HepG2 (cell line): Measurements from ENCODE around the gene ADARB2. TPM values are rescaled to one million over a fixed set of nuclear protein-coding genes. Genes with fewer than 3 reads are reported as not detected.

ENCODE experiments used
- ATAC-seq: fragments of 200-7000 bp; cut with Tn5 transposase; 3 replicates; pipeline ENCODE4 v1.9.1; 2020; ENCODE audit warnings: mild to moderate bottlenecking, moderate library complexity
- BruUV-seq: library from RNA; stranded (reverse); fragments of 400-500 nt; replicated peaks from 2 replicates; lab custom pipeline; 2021; lab: Mats Ljungman, UMichigan
- CTCF ChIA-PET: fragments of 300-600 bp; formaldehyde crosslinking; extraction: SDS; loops from one replicate; lab custom pipeline; 2021; ENCODE audit warnings: low total read pairs, inconsistent platforms, low intra/inter-chr PET ratio; lab: Yijun Ruan, JAX
- POLR2A ChIA-PET: fragments of 350-600 bp; sonication (Branson Sonifier 250); formaldehyde crosslinking; loops from one replicate; lab custom pipeline; 2020; ENCODE audit warnings: antibody characterized with exemption, inconsistent platforms; lab: Yijun Ruan, JAX
- DNase-seq: peaks from one replicate; pipeline ENCODE4 v3.0.0-alpha.2; 2015; ENCODE audit warnings: low spot score
- FAIRE-seq: peaks from 3 replicates; lab custom pipeline; 2011; peaks lifted over from hg19 to GRCh38; lab: Jason Lieb, UNC
- H2AFZ ChIP-seq: one replicate; pipeline ENCODE4 v1.6.1; 2011; ENCODE audit warnings: low read length, inconsistent platforms
- H3K27ac ChIP-seq: fragments of 300-600 bp; 3 replicates; pipeline ENCODE4 v1.8.0; 2011; ENCODE audit warnings: mixed run types, mild to moderate bottlenecking, mixed read lengths, low read length, inconsistent platforms; ENCODE audit not compliant: insufficient read depth; ENCODE audit errors: extremely low read length
- H3K27me3 ChIP-seq, 2 experiments: fragments of 200-600 bp in 1 of 2; 2 replicates in 1 of 2; 3 replicates in 1 of 2; pipeline versions ENCODE4 v1.6.0 to v1.8.0; 2011; ENCODE audit warnings: low read length in 2 of 2, mild to moderate bottlenecking in 2 of 2, moderate library complexity in 2 of 2, inconsistent platforms in 1 of 2; ENCODE audit not compliant: insufficient read depth in 2 of 2, control insufficient read depth in 1 of 2
- H3K36me3 ChIP-seq, 2 experiments: fragments of 200-600 bp in 1 of 2; replicated peaks in 1 of 2; 2 replicates in 1 of 2; 3 replicates in 1 of 2; pipeline versions ENCODE4 v1.5.1 to v1.8.0; 2011; ENCODE audit warnings: low read length in 2 of 2, inconsistent platforms in 1 of 2; ENCODE audit not compliant: insufficient read depth in 2 of 2, control insufficient read depth in 1 of 2
- H3K4me1 ChIP-seq: 2 replicates; pipeline ENCODE4 v1.5.1; 2012; ENCODE audit warnings: low read length, inconsistent platforms; ENCODE audit not compliant: insufficient read depth
- H3K4me2 ChIP-seq: 2 replicates; pipeline ENCODE4 v1.6.0; 2011; ENCODE audit warnings: low read depth, low read length, inconsistent platforms
- H3K4me3 ChIP-seq, 3 experiments: fragments of 200-600 bp in 1 of 3; sonication (generic), shearing (Covaris generic) in 1 of 3; replicated peaks in 1 of 3; 2 replicates each; pipeline ENCODE4 v1.5.1; 2011 to 2016; ENCODE audit warnings: low read length in 3 of 3, inconsistent platforms in 2 of 3, low read depth in 2 of 3, mild to moderate bottlenecking in 2 of 3, control low read depth in 1 of 3, mixed read lengths in 1 of 3; ENCODE audit not compliant: insufficient read depth in 1 of 3
- H3K79me2 ChIP-seq: one replicate; pipeline ENCODE4 v1.6.1; 2011; ENCODE audit warnings: low read length, inconsistent platforms; ENCODE audit not compliant: insufficient read depth
- H3K9ac ChIP-seq: 2 replicates; pipeline ENCODE4 v1.6.0; 2011; ENCODE audit warnings: mild to moderate bottlenecking, low read depth, low read length, inconsistent platforms; ENCODE audit not compliant: insufficient read depth
- H3K9me3 ChIP-seq: 2 replicates; pipeline ENCODE4 v1.5.1; 2012; ENCODE audit warnings: mild to moderate bottlenecking, low read length
- H4K20me1 ChIP-seq: 2 replicates; pipeline ENCODE4 v1.6.0; 2011; ENCODE audit warnings: inconsistent platforms, mild to moderate bottlenecking, low read length, moderate library complexity; ENCODE audit not compliant: insufficient read depth
- CEBPG ChIP-seq: IDR thresholded peaks from 2 replicates; pipeline ENCODE4 v1.6.1; 2016
- DR1 ChIP-seq: sonication (generic); formaldehyde crosslinking; IDR thresholded peaks from 2 replicates; pipeline ENCODE4 v1.8.0; 2021; ENCODE audit warnings: mild to moderate bottlenecking, missing genetic modification reagents, inconsistent platforms
- HMGXB4 ChIP-seq, 2 experiments: sonication (generic) in 1 of 2; formaldehyde crosslinking in 1 of 2; IDR thresholded peaks; 2 replicates each; pipeline versions ENCODE4 v1.4.0 to v1.6.1; 2018 to 2020; ENCODE audit warnings: missing genetic modification reagents in 2 of 2, borderline replicate concordance in 1 of 2, low read depth in 1 of 2, mild to moderate bottlenecking in 1 of 2, missing biosample characterization in 1 of 2
- KAT7 ChIP-seq: IDR thresholded peaks from 2 replicates; pipeline ENCODE4 v1.6.1; 2018; ENCODE audit warnings: borderline replicate concordance, missing compliant biosample characterization
- MEF2D ChIP-seq: sonication (generic); formaldehyde crosslinking; IDR thresholded peaks from 2 replicates; pipeline ENCODE4 v1.5.1; 2020; ENCODE audit warnings: mild to moderate bottlenecking, missing genetic modification reagents
- MLLT10 ChIP-seq: sonication (generic); formaldehyde crosslinking; IDR thresholded peaks from 2 replicates; pipeline ENCODE4 v1.4.0; 2020; ENCODE audit warnings: missing genetic modification reagents
- SAP130 ChIP-seq: IDR thresholded peaks from 2 replicates; pipeline ENCODE4 v1.6.1; 2016; ENCODE audit warnings: low read depth
- ZBTB39 ChIP-seq: sonication (generic); formaldehyde crosslinking; IDR thresholded peaks from 2 replicates; pipeline ENCODE4 v1.5.0; 2020; ENCODE audit warnings: missing genetic modification reagents
- ZBTB7B ChIP-seq: sonication (generic); formaldehyde crosslinking; IDR thresholded peaks from 2 replicates; pipeline ENCODE4 v1.4.0; 2020; ENCODE audit warnings: missing genetic modification reagents
- ZNF224 ChIP-seq: sonication (generic); formaldehyde crosslinking; IDR thresholded peaks from 2 replicates; pipeline ENCODE4 v1.5.0; 2020; ENCODE audit warnings: mild to moderate bottlenecking, missing genetic modification reagents
- ZNF530 ChIP-seq: sonication (generic); formaldehyde crosslinking; IDR thresholded peaks from 2 replicates; pipeline ENCODE4 v1.5.0; 2020; ENCODE audit warnings: low read depth, mild to moderate bottlenecking, missing genetic modification reagents
- ZNF547 ChIP-seq: sonication (generic); formaldehyde crosslinking; IDR thresholded peaks from 2 replicates; pipeline ENCODE4 v1.5.1; 2020; ENCODE audit warnings: mild to moderate bottlenecking, missing genetic modification reagents
- ZSCAN29 ChIP-seq: sonication (generic); formaldehyde crosslinking; conservative IDR thresholded peaks from 2 replicates; pipeline ENCODE4 v1.4.0; 2020; ENCODE audit warnings: mild to moderate bottlenecking, missing genetic modification reagents
- WGBS: methylation state at CpG from one replicate; pipeline ENCODE4 v1.1.6; 2017; ENCODE audit warnings: low lambda C conversion rate; 5-methylcytosine and 5-hydroxymethylcytosine counted together
- in situ Hi-C: cut with HindIII; loops from 2 replicates; pipeline ENCODE4 v1.10.0; 2017; ENCODE audit warnings: low pct_unique_long_range_greater_than_20kb; ENCODE audit not compliant: extremely low pct_ligation_motif_present
- intact Hi-C: fragments of 100-400 bp; cut with micrococcal nuclease; formaldehyde crosslinking; loops from one replicate; pipeline ENCODE4 v1.10.0; 2022; ENCODE audit not compliant: unreplicated experiment
- polyA plus RNA-seq, 8 experiments: library from polyadenylated mRNA; depleted of rRNA in 3 of 8; stranded (reverse) in 7 of 8; unstranded in 1 of 8; fragments of >200 nt; fragmentation: Illumina TruSeq in 4 of 8; extraction: Trizol in 4 of 8; gene quantifications; 2 replicates each; pipeline versions ENCODE4 v1.2.1 to v1.2.3, GENCODE V29; 2011 to 2016; ENCODE audit warnings: low read depth in 4 of 8, missing spikeins in 1 of 8, mixed read lengths in 1 of 8; ENCODE audit not compliant: insufficient read depth in 1 of 8
- total RNA-seq, 5 experiments: library from RNA; depleted of rRNA; stranded (reverse); fragments of >200 nt; fragmentation: Illumina TruSeq; extraction: Trizol; gene quantifications; 2 replicates each; pipeline ENCODE4 v1.2.3, GENCODE V29; 2016; ENCODE audit warnings: low read depth in 1 of 5

The ADARB2 gene
- total and polyA plus RNA-seq, 2 of the 13 experiments (the other 11 are each of a cell fraction or from before 2014, with no cell fraction given), result not detected

- H3K9ac ChIP-seq, result no peak overlapping the region
- FAIRE-seq, result no peak
- no peaks in the 10 kb centered on the region for H3K36me3 ChIP-seq
- POLR2A ChIA-PET, result no interaction called here
- in situ Hi-C loops, result no loop called here
- BruUV-seq, result no TSS peak
- TF ChIP-seq SAP130 (CRISPR knock-in tag) (no peak), ZSCAN29 (CRISPR knock-in tag) (no peak), DR1 (no peak)
- TF ChIP-seq, all 625 proteins: peak for 0
- Histone ChIP-seq H3K9me3 (no peaks in the 10 kb centered on the region), H3K27ac (no peak overlapping the region), H2AFZ (no peak overlapping the region), H3K79me2 (no peaks in the 10 kb centered on the region), H3K27me3 (peaks cover 2 to 44% of the 10 kb centered on the region in 2 experiments; a peak in 4 of 5 replicates), H3K4me2 (no peak overlapping the region), H3K4me3 (no peak overlapping the region), H3K4me1 (no peaks in the 10 kb centered on the region), H4K20me1 (0 out of 2 replicates have a peak, but pooled peaks cover 4% of the 10 kb centered on the region)
- no peak for ATAC-seq
- CTCF ChIA-PET, result no interaction called here
- 25% methylated on average over 4 of the region's 17 CpGs for WGBS
- intact Hi-C loops, result no loop called here
- no peak for DNase-seq
Observed at GRCh38 chr10:1418031-1418550, 319.2 kb downstream of the ADARB2 start.

GRCh38 chr10:1417574-1417973, 319.8 kb downstream of the ADARB2 start:
- TF ChIP-seq MEF2D (CRISPR knock-in tag) (no peak), KAT7 (CRISPR knock-in tag) (no peak), ZBTB39 (CRISPR knock-in tag) (no peak), HMGXB4 (CRISPR knock-in tag; IDR thresholded peaks at IDR 0.05; ENCODE audit: borderline replicate concordance in 1 of 2, low read depth in 1 of 2) (no peak), CEBPG (no peak), ZNF530 (no peak), MLLT10 (CRISPR knock-in tag) (no peak), ZBTB7B (CRISPR knock-in tag) (no peak), ZNF224 (no peak), ZNF547 (CRISPR knock-in tag) (no peak)

More at GRCh38 chr10:1417574-1417973, 319.8 kb downstream of the ADARB2 start:
- FAIRE-seq (no peak), DNase-seq (no peak), ATAC-seq (no peak)
- no peak overlapping the region for H3K9ac ChIP-seq
- H3K4me1 ChIP-seq, result no peaks in the 10 kb centered on the region
- H3K79me2 ChIP-seq, result no peaks in the 10 kb centered on the region
- H3K27ac ChIP-seq, result no peak overlapping the region
- no peaks in the 10 kb centered on the region for H3K9me3 ChIP-seq
- in situ Hi-C loops, result no loop called here
- no peaks in the 10 kb centered on the region for H3K36me3 ChIP-seq
- H4K20me1 ChIP-seq, result 0 out of 2 replicates have a peak, but pooled peaks cover 4% of the 10 kb centered on the region
- no TSS peak for BruUV-seq
- no peak overlapping the region for H3K4me2 ChIP-seq
- CTCF ChIA-PET, result no interaction called here
- no peak overlapping the region for H3K4me3 ChIP-seq
- WGBS, result 47% methylated on average over 10 of the region's 10 CpGs
- intact Hi-C loops, result no loop called here
- no peak overlapping the region for H2AFZ ChIP-seq
- POLR2A ChIA-PET, result no interaction called here
- H3K27me3 ChIP-seq, result peaks cover 4 to 49% of the 10 kb centered on the region in 2 experiments; a peak in 4 of 5 replicates
